ENCODE results near the gene TRIM2. TPM values are rescaled to one million over a fixed set of nuclear protein-coding genes. Genes with fewer than 3 reads are reported as not detected.

TRIM2 gene
- total and polyA plus RNA-seq, 4 donors, result 3.4 to 15.5 (median 8.9) TPM

GRCh38 chr4:153375303-153375702, 171.1 kb downstream of the TRIM2 start:
- H3K27me3 ChIP-seq (ENCODE audit: control insufficient read depth in 4 of 4, insufficient read depth in 4 of 4, low read length in 3 of 4), result no peaks in the 10 kb centered on the region
- TF ChIP-seq EGR1 (IDR thresholded peaks at IDR 0.05; ENCODE audit: low read depth in 2 of 2) (no peak), TAF1 (conservative IDR thresholded peaks at IDR 0.05) (no peak), SP1 (IDR thresholded peaks at IDR 0.05) (no peak), REST (IDR thresholded peaks at IDR 0.05) (no peak), JUND (IDR thresholded peaks at IDR 0.05) (no peak), HNF4G (IDR thresholded peaks at IDR 0.05) (no peak), ZBTB33 (IDR thresholded peaks at IDR 0.05) (no peak), GABPA (IDR thresholded peaks at IDR 0.05 in 1 of 2, conservative IDR thresholded peaks at IDR 0.05 in 1 of 2) (no peak), FOXA1 (IDR thresholded peaks at IDR 0.05) (no peak)
- WGBS, result 97% methylated on average over 1 of the region's 1 CpG
- no peak for DNase-seq (ENCODE audit: low spot score)
- H3K4me3 ChIP-seq (ENCODE audit: low read depth in 1 of 3, low read length in 3 of 3), result no peak overlapping the region
- H3K36me3 ChIP-seq (ENCODE audit: control insufficient read depth in 4 of 4, insufficient read depth in 3 of 4, low read depth in 1 of 4, low read length in 3 of 4), result no peaks in the 10 kb centered on the region
- no peak overlapping the region for H3K9ac ChIP-seq (ENCODE audit: low read depth in 1 of 2, low read length in 2 of 2)
- H3K27ac ChIP-seq (ENCODE audit: low read depth in 1 of 2, low read length in 2 of 2), result no peak overlapping the region
- H3K9me3 ChIP-seq (ENCODE audit: control insufficient read depth in 4 of 4, low read length in 3 of 4), result no peaks in the 10 kb centered on the region
- no peaks in the 10 kb centered on the region for H3K4me1 ChIP-seq (ENCODE audit: control insufficient read depth in 4 of 4, insufficient read depth in 4 of 4, low read length in 3 of 4)

GRCh38 chr4:153383131-153383530, 178.9 kb downstream of the TRIM2 start:
- H3K9me3 ChIP-seq (ENCODE audit: control insufficient read depth in 4 of 4, low read length in 3 of 4), result no peaks in the 10 kb centered on the region
- no peak for TF ChIP-seq FOXA1 (IDR thresholded peaks at IDR 0.05)
- no peak for TF ChIP-seq NR2F2 (IDR thresholded peaks at IDR 0.05)
- DNase-seq (ENCODE audit: low spot score), result no peak
- WGBS, result 89% methylated on average over 4 of the region's 4 CpGs
- H3K36me3 ChIP-seq (ENCODE audit: control insufficient read depth in 4 of 4, insufficient read depth in 3 of 4, low read depth in 1 of 4, low read length in 3 of 4), result no peaks in the 10 kb centered on the region
- no peak overlapping the region for H3K27ac ChIP-seq (ENCODE audit: low read depth in 1 of 2, low read length in 2 of 2)
- H3K4me3 ChIP-seq (ENCODE audit: low read depth in 1 of 3, low read length in 3 of 3), result no peak overlapping the region
- H3K27me3 ChIP-seq (ENCODE audit: control insufficient read depth in 4 of 4, insufficient read depth in 4 of 4, low read length in 3 of 4), result no peaks in the 10 kb centered on the region
- no peak overlapping the region for H3K9ac ChIP-seq (ENCODE audit: low read depth in 1 of 2, low read length in 2 of 2)
- no peaks in the 10 kb centered on the region for H3K4me1 ChIP-seq (ENCODE audit: control insufficient read depth in 4 of 4, insufficient read depth in 4 of 4, low read length in 3 of 4)

DNA sequence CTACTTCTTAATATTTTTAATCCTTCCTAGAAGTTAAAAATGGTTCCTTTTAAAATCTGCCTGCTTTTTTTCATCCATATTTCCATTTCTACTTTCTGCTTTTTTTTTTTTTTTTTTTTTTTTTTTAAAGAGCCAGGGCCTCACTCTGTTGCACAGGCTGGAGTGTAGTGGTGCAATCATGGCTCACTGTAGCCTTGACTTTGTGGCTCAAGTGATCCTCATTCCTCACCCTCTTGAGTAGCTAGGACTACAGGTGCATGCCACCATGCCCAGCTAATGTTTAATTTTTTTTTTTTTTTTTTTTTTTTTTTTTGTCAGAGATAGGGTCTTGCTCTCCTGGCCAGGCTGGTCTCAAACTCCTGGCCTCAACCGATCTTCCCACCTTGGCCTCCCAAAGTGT, 179.9 kb downstream of the TRIM2 start:
- Histone ChIP-seq H3K27me3 (ENCODE audit: control insufficient read depth in 4 of 4, insufficient read depth in 4 of 4, low read length in 3 of 4) (no peaks in the 10 kb centered on the region), H3K36me3 (ENCODE audit: control insufficient read depth in 4 of 4, insufficient read depth in 3 of 4, low read depth in 1 of 4, low read length in 3 of 4) (no peaks in the 10 kb centered on the region), H3K4me3 (ENCODE audit: low read depth in 1 of 3, low read length in 3 of 3) (no peak overlapping the region), H3K4me1 (ENCODE audit: control insufficient read depth in 4 of 4, insufficient read depth in 4 of 4, low read length in 3 of 4) (no peaks in the 10 kb centered on the region), H3K9ac (ENCODE audit: low read depth in 1 of 2, low read length in 2 of 2) (no peak overlapping the region), H3K9me3 (ENCODE audit: control insufficient read depth in 4 of 4, low read length in 3 of 4) (no peaks in the 10 kb centered on the region), H3K27ac (ENCODE audit: low read depth in 1 of 2, low read length in 2 of 2) (no peak overlapping the region)
- WGBS, result 97% methylated on average over 1 of the region's 1 CpG
- no peak for TF ChIP-seq RXRA (IDR thresholded peaks at IDR 0.05)
- TF ChIP-seq HNF4G (IDR thresholded peaks at IDR 0.05), result no peak
- TF ChIP-seq JUND (IDR thresholded peaks at IDR 0.05), result no peak
- no peak for TF ChIP-seq FOXA1 (IDR thresholded peaks at IDR 0.05)
- TF ChIP-seq SP1 (IDR thresholded peaks at IDR 0.05), result no peak
- no peak for TF ChIP-seq GABPA (IDR thresholded peaks at IDR 0.05 in 1 of 2, conservative IDR thresholded peaks at IDR 0.05 in 1 of 2)
- no peak for TF ChIP-seq FOXA2 (IDR thresholded peaks at IDR 0.05)
- no peak for TF ChIP-seq YY1 (IDR thresholded peaks at IDR 0.05)
- TF ChIP-seq ZBTB33 (IDR thresholded peaks at IDR 0.05), result no peak
- TF ChIP-seq RAD21 (IDR thresholded peaks at IDR 0.05), result no peak
- no peak for DNase-seq (ENCODE audit: low spot score)

Measured in liver (tissue), 9 donors.